Astrocyte of the hippocampus (primary cell): ENCODE results near the gene CASTOR1.
A peak's percentile ranks its signal among the peaks of the same experiment; 100 is the strongest.

Experiments used
- DNase-seq: peaks from one replicate; pipeline ENCODE4 v3.0.0; 2011; ENCODE audit warnings: low read depth, low spot score

The CASTOR1 gene

GRCh38 chr22:30285176-30285845, 4.0 kb downstream of the CASTOR1 start:
- no peak for DNase-seq

GRCh38 chr22:30284666-30285065, 4.6 kb downstream of the CASTOR1 start:
- no peak for DNase-seq

- DNase-seq = no peak
Observed at GRCh38 chr22:30284172-30284571, 5.1 kb downstream of the CASTOR1 start.

- no peak for DNase-seq
Observed at GRCh38 chr22:30283342-30283741, 6.0 kb downstream of the CASTOR1 start.

- no peak for DNase-seq
Observed at GRCh38 chr22:30282616-30283046, 6.7 kb downstream of the CASTOR1 start.

- no peak for DNase-seq
Observed at GRCh38 chr22:30280505-30280904, 8.8 kb downstream of the CASTOR1 start.

GRCh38 chr22:30279932-30280331, 9.4 kb downstream of the CASTOR1 start:
- no peak for DNase-seq

GRCh38 chr22:30279046-30279788, 10.1 kb downstream of the CASTOR1 start:
- DNase-seq = no peak

- DNase-seq = peak; percentile 64
Observed at GRCh38 chr22:30277547-30278344, 11.6 kb downstream of the CASTOR1 start.

- DNase-seq = no peak
Observed at GRCh38 chr22:30276039-30276438, 13.3 kb downstream of the CASTOR1 start.

- no peak for DNase-seq
Observed at GRCh38 chr22:30275625-30276024, 13.7 kb downstream of the CASTOR1 start.

- no peak for DNase-seq
Observed at GRCh38 chr22:30274437-30274812, 14.9 kb downstream of the CASTOR1 start.

GRCh38 chr22:30273711-30274436, 15.4 kb downstream of the CASTOR1 start:
- DNase-seq = no peak

GRCh38 chr22:30272781-30273601, 16.3 kb downstream of the CASTOR1 start:
- DNase-seq = no peak

GRCh38 chr22:30270832-30271231, 18.5 kb downstream of the CASTOR1 start:
- peak; percentile 24 for DNase-seq

GRCh38 chr22:30268331-30268730, 21.0 kb downstream of the CASTOR1 start:
- no peak for DNase-seq

GRCh38 chr22:30267382-30268302, 21.7 kb downstream of the CASTOR1 start:
- DNase-seq = no peak

- DNase-seq = no peak
Observed at GRCh38 chr22:30266445-30267381, 22.6 kb downstream of the CASTOR1 start, which contains the start of gene OSM. Gene OSM, minus strand, starts transcription at chr22:30266851. Its CDS starts 52 bp downstream, at chr22:30266799.
